Neural progenitor cell (in vitro differentiated cells): ENCODE results near the gene LRRN3.

Experiments
- EZH2 ChIP-seq: fragments of 200-600 bp; sonication (generic); IDR thresholded peaks from 2 replicates; pipeline ENCODE4 v1.6.1; 2017; ENCODE audit warnings: antibody characterized with exemption, mild to moderate bottlenecking, moderate library complexity
- EZH2phosphoT487 ChIP-seq: fragments of 200-600 bp; sonication (generic); IDR thresholded peaks from 2 replicates; pipeline ENCODE4 v1.6.1; 2017; ENCODE audit warnings: antibody characterized with exemption
- TF ChIP-seq, protein P1 (sequence below): fragments of 200-600 bp; sonication (generic); IDR thresholded peaks from 2 replicates; pipeline ENCODE4 v1.5.1; 2017; ENCODE audit warnings: antibody characterized with exemption, mild to moderate bottlenecking

DNA sequence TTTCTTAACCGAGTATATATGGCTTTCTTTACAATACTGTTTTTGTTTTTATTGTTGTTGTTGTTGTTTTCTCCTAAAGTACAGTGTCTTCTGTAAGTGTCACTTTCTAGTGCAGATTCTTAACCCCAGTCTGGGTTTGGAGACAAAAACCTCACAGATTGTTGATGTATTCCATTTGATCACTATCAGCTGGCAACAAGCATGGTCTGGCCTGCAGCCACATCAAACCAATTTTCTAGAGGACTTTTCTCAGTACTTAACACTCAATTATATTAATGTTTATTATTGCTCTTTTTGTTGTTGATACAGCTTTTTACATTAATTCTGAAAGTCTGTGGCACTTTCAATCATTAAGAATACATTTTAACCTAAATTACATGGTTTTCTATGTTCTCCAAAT is 17.1 kb downstream of the LRRN3 start:
- TF ChIP-seq, protein P1, sequence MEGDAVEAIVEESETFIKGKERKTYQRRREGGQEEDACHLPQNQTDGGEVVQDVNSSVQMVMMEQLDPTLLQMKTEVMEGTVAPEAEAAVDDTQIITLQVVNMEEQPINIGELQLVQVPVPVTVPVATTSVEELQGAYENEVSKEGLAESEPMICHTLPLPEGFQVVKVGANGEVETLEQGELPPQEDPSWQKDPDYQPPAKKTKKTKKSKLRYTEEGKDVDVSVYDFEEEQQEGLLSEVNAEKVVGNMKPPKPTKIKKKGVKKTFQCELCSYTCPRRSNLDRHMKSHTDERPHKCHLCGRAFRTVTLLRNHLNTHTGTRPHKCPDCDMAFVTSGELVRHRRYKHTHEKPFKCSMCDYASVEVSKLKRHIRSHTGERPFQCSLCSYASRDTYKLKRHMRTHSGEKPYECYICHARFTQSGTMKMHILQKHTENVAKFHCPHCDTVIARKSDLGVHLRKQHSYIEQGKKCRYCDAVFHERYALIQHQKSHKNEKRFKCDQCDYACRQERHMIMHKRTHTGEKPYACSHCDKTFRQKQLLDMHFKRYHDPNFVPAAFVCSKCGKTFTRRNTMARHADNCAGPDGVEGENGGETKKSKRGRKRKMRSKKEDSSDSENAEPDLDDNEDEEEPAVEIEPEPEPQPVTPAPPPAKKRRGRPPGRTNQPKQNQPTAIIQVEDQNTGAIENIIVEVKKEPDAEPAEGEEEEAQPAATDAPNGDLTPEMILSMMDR, result no peak
- TF ChIP-seq EZH2phosphoT487 (no peak), EZH2 (no peak)
